ENCODE data around the gene TMEM14A.
"Not testable (repeated sequence)": the region's sequence is repeated elsewhere in the genome, so short reads cannot be mapped to it uniquely, and the experiment has no call there.

Gene TMEM14A

DNA sequence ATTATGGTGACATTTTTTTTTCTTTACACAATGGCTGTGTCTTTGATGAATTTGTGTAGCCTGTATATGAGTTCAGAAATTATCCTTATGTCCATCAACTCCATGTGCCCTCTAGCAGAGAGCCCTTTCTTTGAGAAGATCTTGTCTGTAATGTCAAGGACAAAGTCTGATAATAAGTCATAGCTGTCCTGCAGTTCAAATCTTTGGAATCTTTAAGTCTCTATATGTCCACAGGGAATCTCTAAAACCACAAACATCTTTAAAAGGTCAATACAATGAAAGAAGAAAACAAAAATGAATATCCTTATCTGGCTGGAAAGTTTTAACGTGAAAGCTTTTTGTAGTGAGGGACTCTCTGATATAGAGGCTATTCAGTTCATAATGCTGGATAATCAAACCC is 16.9 kb upstream of the TMEM14A start:
- H3K4me1 ChIP-seq (ENCODE audit: control insufficient read depth in 1 of 2, insufficient read depth in 2 of 2, low read length in 2 of 2): no peaks in the 10 kb centered on the region
- no peaks in the 10 kb centered on the region for H3K36me3 ChIP-seq (ENCODE audit: control insufficient read depth in 1 of 2, insufficient read depth in 2 of 2, low read length in 2 of 2)
- no peak overlapping the region for H2AK5ac ChIP-seq (ENCODE audit: low read length)
- H4K91ac ChIP-seq (ENCODE audit: low read depth, low read length): no peak overlapping the region
- no peaks in the 10 kb centered on the region for H3K79me2 ChIP-seq (ENCODE audit: control insufficient read depth, insufficient read depth, low read length, poor library complexity)
- no peak overlapping the region for H3K4ac ChIP-seq (ENCODE audit: low read depth, low read length)
- H2BK120ac ChIP-seq (ENCODE audit: insufficient read depth, low read length, poor library complexity): no peak overlapping the region
- no CpG with 5 or more reads among the region's 1 CpG for WGBS (ENCODE audit: extremely low coverage, insufficient coverage, insufficient read length)
- H3K23ac ChIP-seq (ENCODE audit: low read length): no peak overlapping the region
- no peak overlapping the region for H4K8ac ChIP-seq (ENCODE audit: low read depth, low read length)
- H3K4me3 ChIP-seq (ENCODE audit: low read depth, low read length): no peak overlapping the region
- peaks cover 3% of the 10 kb centered on the region for H3K9me3 ChIP-seq (ENCODE audit: insufficient read depth, low read depth, low read length)
- no peak overlapping the region for H3K18ac ChIP-seq (ENCODE audit: low read length)
- no peak overlapping the region for H2AFZ ChIP-seq (ENCODE audit: insufficient read depth, low read length, poor library complexity)
- no peaks in the 10 kb centered on the region for H3K27me3 ChIP-seq (ENCODE audit: insufficient read depth, low read length)
- DNase-seq: no peak
- no peak overlapping the region for H3K14ac ChIP-seq (ENCODE audit: low read length)
- H3K9ac ChIP-seq (ENCODE audit: low read length): no peak overlapping the region
- no peak overlapping the region for H2BK5ac ChIP-seq (ENCODE audit: low read depth, low read length, poor library complexity)
- no peaks in the 10 kb centered on the region for H3K79me1 ChIP-seq (ENCODE audit: low read length)
- H3K27ac ChIP-seq (ENCODE audit: low read depth, low read length): no peak overlapping the region
- no peak overlapping the region for H2BK12ac ChIP-seq (ENCODE audit: low read length)
- H4K12ac ChIP-seq (ENCODE audit: low read depth, low read length): no peak overlapping the region
- no peak overlapping the region for H3K4me2 ChIP-seq (ENCODE audit: low read length)

GRCh38 chr6:52654592-52654991 is 16.3 kb upstream of the TMEM14A start:
- H3K9ac ChIP-seq (ENCODE audit: low read length): no peak overlapping the region
- peaks cover 3% of the 10 kb centered on the region for H3K9me3 ChIP-seq (ENCODE audit: insufficient read depth, low read depth, low read length)
- no peak overlapping the region for H3K18ac ChIP-seq (ENCODE audit: low read length)
- H3K27me3 ChIP-seq (ENCODE audit: insufficient read depth, low read length): no peaks in the 10 kb centered on the region
- peak; percentile 29 to 55 for DNase-seq
- no peak overlapping the region for H4K8ac ChIP-seq (ENCODE audit: low read depth, low read length)
- no peaks in the 10 kb centered on the region for H3K79me1 ChIP-seq (ENCODE audit: low read length)
- no peak overlapping the region for H3K4me2 ChIP-seq (ENCODE audit: low read length)
- H3K4me3 ChIP-seq (ENCODE audit: low read depth, low read length): no peak overlapping the region
- no peak overlapping the region for H2BK120ac ChIP-seq (ENCODE audit: insufficient read depth, low read length, poor library complexity)
- no peak overlapping the region for H4K91ac ChIP-seq (ENCODE audit: low read depth, low read length)
- no peak overlapping the region for H3K27ac ChIP-seq (ENCODE audit: low read depth, low read length)
- no peak overlapping the region for H3K4ac ChIP-seq (ENCODE audit: low read depth, low read length)
- no peaks in the 10 kb centered on the region for H3K79me2 ChIP-seq (ENCODE audit: control insufficient read depth, insufficient read depth, low read length, poor library complexity)
- no peaks in the 10 kb centered on the region for H3K4me1 ChIP-seq (ENCODE audit: control insufficient read depth in 1 of 2, insufficient read depth in 2 of 2, low read length in 2 of 2)
- no peak overlapping the region for H2BK12ac ChIP-seq (ENCODE audit: low read length)
- no peak overlapping the region for H2AFZ ChIP-seq (ENCODE audit: insufficient read depth, low read length, poor library complexity)
- no peak overlapping the region for H2AK5ac ChIP-seq (ENCODE audit: low read length)
- no peak overlapping the region for H3K14ac ChIP-seq (ENCODE audit: low read length)
- H2BK5ac ChIP-seq (ENCODE audit: low read depth, low read length, poor library complexity): no peak overlapping the region
- H3K23ac ChIP-seq (ENCODE audit: low read length): no peak overlapping the region
- no peaks in the 10 kb centered on the region for H3K36me3 ChIP-seq (ENCODE audit: control insufficient read depth in 1 of 2, insufficient read depth in 2 of 2, low read length in 2 of 2)
- WGBS (ENCODE audit: extremely low coverage, insufficient coverage, insufficient read length): no CpG with 5 or more reads among the region's 4 CpGs
- no peak overlapping the region for H4K12ac ChIP-seq (ENCODE audit: low read depth, low read length)

DNA sequence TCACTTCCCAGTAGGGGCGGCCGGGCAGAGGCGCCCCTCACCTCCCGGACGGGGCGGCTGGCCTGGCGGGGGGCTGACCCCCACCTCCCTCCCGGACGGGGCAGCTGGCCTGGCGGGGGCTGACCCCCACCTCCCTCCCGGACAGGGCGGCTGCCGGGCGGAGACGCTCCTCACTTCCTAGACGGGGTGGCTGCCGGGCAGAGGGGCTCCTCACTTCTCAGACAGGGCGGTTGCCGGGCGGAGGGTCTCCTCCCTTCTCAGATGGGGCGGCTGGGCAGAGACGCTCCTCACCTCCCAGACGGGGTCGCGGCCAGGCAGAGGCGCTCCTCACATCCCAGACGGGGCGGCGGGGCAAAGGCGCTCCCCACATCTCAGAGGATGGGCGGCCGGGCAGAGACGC is 15.0 kb upstream of the TMEM14A start:
- H3K79me1 ChIP-seq (ENCODE audit: low read length); H3K9ac ChIP-seq (ENCODE audit: low read length); H3K23ac ChIP-seq (ENCODE audit: low read length); H2BK5ac ChIP-seq (ENCODE audit: low read depth, low read length, poor library complexity); H3K79me2 ChIP-seq (ENCODE audit: control insufficient read depth, insufficient read depth, low read length, poor library complexity); H3K14ac ChIP-seq (ENCODE audit: low read length); H3K4ac ChIP-seq (ENCODE audit: low read depth, low read length); H3K4me3 ChIP-seq (ENCODE audit: low read depth, low read length); H2BK12ac ChIP-seq (ENCODE audit: low read length); H4K91ac ChIP-seq (ENCODE audit: low read depth, low read length); H2AK5ac ChIP-seq (ENCODE audit: low read length); H3K4me2 ChIP-seq (ENCODE audit: low read length); H2AFZ ChIP-seq (ENCODE audit: insufficient read depth, low read length, poor library complexity); H3K18ac ChIP-seq (ENCODE audit: low read length); H3K27me3 ChIP-seq (ENCODE audit: insufficient read depth, low read length); H3K9me3 ChIP-seq (ENCODE audit: insufficient read depth, low read depth, low read length); H3K27ac ChIP-seq (ENCODE audit: low read depth, low read length); H3K36me3 ChIP-seq (ENCODE audit: control insufficient read depth in 1 of 2, insufficient read depth in 2 of 2, low read length in 2 of 2); H4K12ac ChIP-seq (ENCODE audit: low read depth, low read length); H4K8ac ChIP-seq (ENCODE audit: low read depth, low read length); H2BK120ac ChIP-seq (ENCODE audit: insufficient read depth, low read length, poor library complexity); DNase-seq; H3K4me1 ChIP-seq (ENCODE audit: control insufficient read depth in 1 of 2, insufficient read depth in 2 of 2, low read length in 2 of 2): not testable (repeated sequence)
- no CpG with 5 or more reads among the region's 33 CpGs for WGBS (ENCODE audit: extremely low coverage, insufficient coverage, insufficient read length)

DNA sequence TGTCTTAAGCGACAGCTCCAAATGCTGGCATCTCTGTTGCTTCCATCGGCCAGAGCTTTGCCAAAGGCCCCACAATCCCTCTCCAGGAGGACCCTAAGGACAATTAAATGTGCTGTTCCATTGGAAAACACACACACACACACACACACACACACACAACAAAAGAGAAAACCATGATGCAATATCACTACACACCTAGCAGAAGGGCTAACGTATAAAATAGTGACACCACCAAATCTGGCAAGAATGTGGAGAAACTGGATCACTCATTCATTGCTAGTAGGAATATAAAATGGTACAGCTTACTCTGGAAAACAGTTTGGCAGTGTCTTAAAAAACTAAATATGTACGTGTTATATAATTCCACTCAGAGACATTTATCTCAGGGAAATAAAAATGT is 13.0 kb upstream of the TMEM14A start:
- WGBS (ENCODE audit: extremely low coverage, insufficient coverage, insufficient read length): no CpG with 5 or more reads among the region's 4 CpGs
- H3K18ac ChIP-seq (ENCODE audit: low read length): no peak overlapping the region

More for the DNA sequence above, 13.0 kb upstream of the TMEM14A start:
- Histone ChIP-seq H2AFZ (ENCODE audit: insufficient read depth, low read length, poor library complexity) (no peak overlapping the region), H4K8ac (ENCODE audit: low read depth, low read length) (no peak overlapping the region), H3K36me3 (ENCODE audit: control insufficient read depth in 1 of 2, insufficient read depth in 2 of 2, low read length in 2 of 2) (no peaks in the 10 kb centered on the region), H3K9ac (ENCODE audit: low read length) (no peak overlapping the region), H3K4ac (ENCODE audit: low read depth, low read length) (no peak overlapping the region), H2BK5ac (ENCODE audit: low read depth, low read length, poor library complexity) (no peak overlapping the region), H2AK5ac (ENCODE audit: low read length) (no peak overlapping the region), H2BK12ac (ENCODE audit: low read length) (no peak overlapping the region), H3K79me2 (ENCODE audit: control insufficient read depth, insufficient read depth, low read length, poor library complexity) (no peaks in the 10 kb centered on the region), H3K27ac (ENCODE audit: low read depth, low read length) (no peak overlapping the region), H3K9me3 (ENCODE audit: insufficient read depth, low read depth, low read length) (peaks cover 3% of the 10 kb centered on the region), H2BK120ac (ENCODE audit: insufficient read depth, low read length, poor library complexity) (no peak overlapping the region), H3K79me1 (ENCODE audit: low read length) (no peaks in the 10 kb centered on the region), H3K4me3 (ENCODE audit: low read depth, low read length) (no peak overlapping the region), H3K4me2 (ENCODE audit: low read length) (no peak overlapping the region), H3K14ac (ENCODE audit: low read length) (no peak overlapping the region), H4K12ac (ENCODE audit: low read depth, low read length) (no peak overlapping the region), H3K27me3 (ENCODE audit: insufficient read depth, low read length) (no peaks in the 10 kb centered on the region), H3K23ac (ENCODE audit: low read length) (no peak overlapping the region), H3K4me1 (ENCODE audit: control insufficient read depth in 1 of 2, insufficient read depth in 2 of 2, low read length in 2 of 2) (no peaks in the 10 kb centered on the region), H4K91ac (ENCODE audit: low read depth, low read length) (no peak overlapping the region)
- DNase-seq: peak; percentile 15 to 75
